ENCODE measurements around the gene FAU. TPM values are rescaled to one million over a fixed set of nuclear protein-coding genes. Genes with fewer than 3 reads are reported as not detected.
A peak's percentile ranks its signal among the peaks of the same experiment; 100 is the strongest.

The FAU gene
- total RNA-seq, 2 donors from 2014 or later = 774 to 802 TPM

DNA sequence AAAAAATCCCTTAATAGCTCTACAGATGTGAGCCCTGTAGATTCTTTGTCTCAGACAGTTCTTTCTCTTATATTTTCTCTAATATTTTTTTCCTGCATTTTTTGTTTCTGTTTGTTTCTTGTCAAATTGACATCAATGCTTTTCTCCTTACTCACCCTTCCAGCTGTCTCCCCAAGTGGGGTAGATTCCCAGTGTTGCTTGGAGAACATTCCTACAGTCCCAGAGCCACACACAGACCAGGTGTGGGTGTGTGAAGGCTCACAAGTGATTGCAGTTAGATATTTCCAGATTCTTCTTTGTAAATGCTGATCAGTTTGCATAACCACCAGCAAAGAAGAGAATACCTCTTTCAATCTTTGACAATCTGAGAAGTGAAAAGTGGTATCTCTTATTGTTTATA, 18.5 kb downstream of the FAU start:
- H3K9me3 Mint-ChIP-seq = no peaks in the 10 kb centered on the region
- H3K27me3 ChIP-seq (ENCODE audit: control insufficient read depth, insufficient read depth, low read length, poor library complexity, severe bottlenecking) = no peaks in the 10 kb centered on the region
- TF ChIP-seq, protein P1, sequence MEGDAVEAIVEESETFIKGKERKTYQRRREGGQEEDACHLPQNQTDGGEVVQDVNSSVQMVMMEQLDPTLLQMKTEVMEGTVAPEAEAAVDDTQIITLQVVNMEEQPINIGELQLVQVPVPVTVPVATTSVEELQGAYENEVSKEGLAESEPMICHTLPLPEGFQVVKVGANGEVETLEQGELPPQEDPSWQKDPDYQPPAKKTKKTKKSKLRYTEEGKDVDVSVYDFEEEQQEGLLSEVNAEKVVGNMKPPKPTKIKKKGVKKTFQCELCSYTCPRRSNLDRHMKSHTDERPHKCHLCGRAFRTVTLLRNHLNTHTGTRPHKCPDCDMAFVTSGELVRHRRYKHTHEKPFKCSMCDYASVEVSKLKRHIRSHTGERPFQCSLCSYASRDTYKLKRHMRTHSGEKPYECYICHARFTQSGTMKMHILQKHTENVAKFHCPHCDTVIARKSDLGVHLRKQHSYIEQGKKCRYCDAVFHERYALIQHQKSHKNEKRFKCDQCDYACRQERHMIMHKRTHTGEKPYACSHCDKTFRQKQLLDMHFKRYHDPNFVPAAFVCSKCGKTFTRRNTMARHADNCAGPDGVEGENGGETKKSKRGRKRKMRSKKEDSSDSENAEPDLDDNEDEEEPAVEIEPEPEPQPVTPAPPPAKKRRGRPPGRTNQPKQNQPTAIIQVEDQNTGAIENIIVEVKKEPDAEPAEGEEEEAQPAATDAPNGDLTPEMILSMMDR (conservative IDR thresholded peaks at IDR 0.05) = no peak
- DNase-seq = no peak
- H3K4me1 Mint-ChIP-seq = peaks cover 6% of the 10 kb centered on the region
- H3K27me3 Mint-ChIP-seq (ENCODE audit: insufficient read depth) = no peaks in the 10 kb centered on the region
- H3K36me3 Mint-ChIP-seq (ENCODE audit: low read depth) = peaks cover 12% of the 10 kb centered on the region
- H3K9ac ChIP-seq (ENCODE audit: extremely low read depth, low read length, poor library complexity, severe bottlenecking) = no peak overlapping the region
- H3K36me3 ChIP-seq (ENCODE audit: control insufficient read depth, insufficient read depth, low read length) = peaks cover 27% of the 10 kb centered on the region
- H3K27ac ChIP-seq (ENCODE audit: low read depth, low read length) = no peak overlapping the region
- H3K4me3 Mint-ChIP-seq = no peak overlapping the region
- H3K9me3 ChIP-seq (ENCODE audit: control insufficient read depth, low read length) = no peaks in the 10 kb centered on the region
- no peak overlapping the region for H3K4me3 ChIP-seq (ENCODE audit: low read length)
- no peaks in the 10 kb centered on the region for H3K4me1 ChIP-seq (ENCODE audit: control insufficient read depth, insufficient read depth, low read length)
- no peak overlapping the region for H3K27ac Mint-ChIP-seq

DNA sequence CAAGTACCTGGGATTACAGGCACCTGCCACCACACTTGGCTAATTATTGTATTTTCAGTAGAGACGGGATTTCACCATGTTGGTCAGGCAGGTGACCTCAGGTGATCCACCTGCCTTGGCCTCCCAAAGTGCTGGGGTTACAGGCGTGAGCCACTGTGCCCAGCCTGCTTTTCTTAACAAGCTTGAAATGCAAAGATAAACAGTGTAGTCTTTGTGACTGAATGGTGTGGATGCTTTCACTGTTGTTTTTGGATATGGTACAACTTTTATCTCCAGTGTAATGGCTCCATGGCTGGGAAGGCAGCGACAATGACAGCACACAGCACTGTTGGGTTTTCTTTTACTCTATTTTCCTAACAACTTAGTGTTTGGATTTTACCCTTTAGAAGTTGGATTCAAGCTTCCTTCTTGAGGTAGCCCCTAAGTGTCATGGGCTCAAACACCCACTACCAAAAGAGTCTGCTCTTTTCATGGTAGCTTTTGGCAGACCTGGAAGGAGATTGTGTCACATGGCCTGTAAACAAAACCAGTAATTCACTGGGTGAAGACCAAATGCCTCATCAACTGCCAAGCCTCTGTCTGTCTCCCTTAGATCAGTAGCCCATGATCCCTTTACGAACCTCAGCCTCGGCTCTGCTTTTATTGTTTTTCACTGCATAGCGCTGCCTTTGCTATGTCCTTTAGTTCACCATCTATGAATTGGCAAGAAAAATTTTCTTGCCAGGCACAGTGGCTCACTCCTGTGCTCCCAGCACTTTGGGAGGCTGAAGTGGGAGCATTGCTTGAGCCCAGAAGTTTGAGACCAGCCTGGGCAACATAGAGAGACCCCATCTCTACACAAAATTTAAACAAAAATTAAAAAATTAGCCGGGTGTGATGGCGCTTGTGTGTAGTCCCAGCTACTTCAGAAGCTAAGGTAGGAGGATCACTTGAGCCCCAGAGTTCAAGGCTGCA, 19.5 kb downstream of the FAU start:
- no peak overlapping the region for H3K27ac Mint-ChIP-seq
- 87 to 95% methylated on average over 7 to 8 of the region's 8 CpGs for WGBS, 2 experiments (ENCODE audit: insufficient coverage in 1 of 2, insufficient read length in 1 of 2)
- H3K27ac ChIP-seq (ENCODE audit: low read depth, low read length) = no peak overlapping the region

DNA sequence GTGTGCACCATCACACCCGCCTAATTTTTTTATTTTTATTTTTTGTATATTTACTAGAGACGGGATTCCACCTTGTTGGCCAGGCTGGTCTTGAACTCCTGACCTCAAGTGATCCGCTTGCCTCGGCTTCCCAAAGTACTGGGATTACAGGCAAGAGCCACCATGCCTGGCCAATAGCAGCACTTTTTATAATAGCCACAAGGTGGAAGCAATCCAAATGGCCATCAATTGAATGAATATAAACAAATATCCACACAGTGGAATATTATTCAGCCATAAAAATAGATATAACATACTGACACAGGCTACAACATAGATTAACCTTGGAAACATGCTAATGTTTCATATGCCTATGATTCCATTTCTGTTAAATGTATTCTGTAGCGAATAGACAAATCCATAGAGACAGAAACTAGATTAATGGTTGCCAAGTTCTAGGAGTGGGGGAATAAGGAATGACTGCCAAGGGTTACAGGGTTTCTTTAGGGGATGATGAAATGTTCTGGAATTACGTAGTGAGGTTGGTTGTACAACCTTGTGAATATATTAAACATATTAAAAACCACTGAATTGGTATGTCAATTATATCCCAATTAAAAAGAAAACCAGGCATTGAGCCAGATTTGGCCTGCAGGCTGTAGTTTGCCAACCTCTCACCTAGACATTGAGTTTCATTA, 21.1 kb downstream of the FAU start:
- H3K36me3 ChIP-seq (ENCODE audit: control insufficient read depth, insufficient read depth, low read length) = peaks cover 32% of the 10 kb centered on the region
- H3K4me3 ChIP-seq (ENCODE audit: low read length) = no peak overlapping the region
- no peak overlapping the region for H3K27ac Mint-ChIP-seq
- H3K4me3 Mint-ChIP-seq = no peak overlapping the region
- H3K9me3 ChIP-seq (ENCODE audit: control insufficient read depth, low read length) = no peaks in the 10 kb centered on the region
- WGBS, 2 experiments (ENCODE audit: insufficient coverage in 1 of 2, insufficient read length in 1 of 2) = 94 to 100% methylated on average over 3 to 4 of the region's 6 CpGs
- no peak for DNase-seq
- H3K27ac ChIP-seq (ENCODE audit: low read depth, low read length) = no peak overlapping the region
- peaks cover 16% of the 10 kb centered on the region for H3K36me3 Mint-ChIP-seq (ENCODE audit: low read depth)
- no peaks in the 10 kb centered on the region for H3K27me3 Mint-ChIP-seq (ENCODE audit: insufficient read depth)
- no peak overlapping the region for H3K9ac ChIP-seq (ENCODE audit: extremely low read depth, low read length, poor library complexity, severe bottlenecking)
- TF ChIP-seq, protein P1 (conservative IDR thresholded peaks at IDR 0.05) = peak; percentile 52
- H3K27me3 ChIP-seq (ENCODE audit: control insufficient read depth, insufficient read depth, low read length, poor library complexity, severe bottlenecking) = no peaks in the 10 kb centered on the region
- H3K4me1 Mint-ChIP-seq = peaks cover 11% of the 10 kb centered on the region
- peaks cover 5% of the 10 kb centered on the region for H3K4me1 ChIP-seq (ENCODE audit: control insufficient read depth, insufficient read depth, low read length)
- H3K9me3 Mint-ChIP-seq = no peaks in the 10 kb centered on the region

More for the DNA sequence above, 19.5 kb downstream of the FAU start:
- no peaks in the 10 kb centered on the region for H3K27me3 Mint-ChIP-seq (ENCODE audit: insufficient read depth)
- TF ChIP-seq, protein P1 (conservative IDR thresholded peaks at IDR 0.05) = no peak
- peaks cover 36% of the 10 kb centered on the region for H3K36me3 ChIP-seq (ENCODE audit: control insufficient read depth, insufficient read depth, low read length)
- peaks cover 6% of the 10 kb centered on the region for H3K4me1 Mint-ChIP-seq
- H3K4me1 ChIP-seq (ENCODE audit: control insufficient read depth, insufficient read depth, low read length) = no peaks in the 10 kb centered on the region
- no peaks in the 10 kb centered on the region for H3K9me3 ChIP-seq (ENCODE audit: control insufficient read depth, low read length)
- H3K4me3 ChIP-seq (ENCODE audit: low read length) = no peak overlapping the region
- H3K36me3 Mint-ChIP-seq (ENCODE audit: low read depth) = peaks cover 19% of the 10 kb centered on the region
- H3K9ac ChIP-seq (ENCODE audit: extremely low read depth, low read length, poor library complexity, severe bottlenecking) = no peak overlapping the region
- no peaks in the 10 kb centered on the region for H3K9me3 Mint-ChIP-seq
- no peak for DNase-seq
- H3K27me3 ChIP-seq (ENCODE audit: control insufficient read depth, insufficient read depth, low read length, poor library complexity, severe bottlenecking) = no peaks in the 10 kb centered on the region
- no peak overlapping the region for H3K4me3 Mint-ChIP-seq
